Lower leg skin (tissue), 3 donors: ENCODE measurements around the gene RGS7.

Experiments
- POLR2A ChIP-seq, 2 donors: fragments of 450-650 bp; IDR thresholded peaks; one replicate each; pipeline ENCODE4 v1.6.1; 2016 to 2017; ENCODE audit warnings: antibody characterized with exemption in 2 of 2, mild to moderate bottlenecking in 1 of 2, moderate library complexity in 1 of 2
- TF ChIP-seq, protein P1 (sequence below), 3 donors: fragments of 450-650 bp; IDR thresholded peaks; one replicate each; pipeline ENCODE4 v1.5.1; 2016; ENCODE audit warnings: antibody characterized with exemption in 3 of 3, mild to moderate bottlenecking in 3 of 3, moderate library complexity in 2 of 3

DNA sequence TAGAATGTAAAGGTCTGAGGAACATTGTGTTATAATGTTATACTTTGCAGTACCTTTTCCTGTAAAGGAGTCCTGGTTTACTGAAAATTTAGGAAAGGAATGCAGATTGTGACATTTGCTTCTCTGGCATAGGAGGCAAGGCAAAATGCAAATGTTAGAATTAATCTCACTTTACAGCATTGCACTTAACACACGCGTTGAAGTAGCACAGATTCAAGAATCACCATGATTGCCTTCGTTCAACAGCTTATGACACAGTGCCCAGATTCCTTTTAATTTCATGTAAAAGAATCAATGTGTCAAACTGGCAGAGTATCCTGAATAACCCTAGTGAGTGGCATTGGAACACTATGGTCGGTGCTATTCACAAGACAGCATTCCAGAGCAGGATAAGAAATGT lies 47.4 kb downstream of the RGS7 start:
- TF ChIP-seq, protein P1, sequence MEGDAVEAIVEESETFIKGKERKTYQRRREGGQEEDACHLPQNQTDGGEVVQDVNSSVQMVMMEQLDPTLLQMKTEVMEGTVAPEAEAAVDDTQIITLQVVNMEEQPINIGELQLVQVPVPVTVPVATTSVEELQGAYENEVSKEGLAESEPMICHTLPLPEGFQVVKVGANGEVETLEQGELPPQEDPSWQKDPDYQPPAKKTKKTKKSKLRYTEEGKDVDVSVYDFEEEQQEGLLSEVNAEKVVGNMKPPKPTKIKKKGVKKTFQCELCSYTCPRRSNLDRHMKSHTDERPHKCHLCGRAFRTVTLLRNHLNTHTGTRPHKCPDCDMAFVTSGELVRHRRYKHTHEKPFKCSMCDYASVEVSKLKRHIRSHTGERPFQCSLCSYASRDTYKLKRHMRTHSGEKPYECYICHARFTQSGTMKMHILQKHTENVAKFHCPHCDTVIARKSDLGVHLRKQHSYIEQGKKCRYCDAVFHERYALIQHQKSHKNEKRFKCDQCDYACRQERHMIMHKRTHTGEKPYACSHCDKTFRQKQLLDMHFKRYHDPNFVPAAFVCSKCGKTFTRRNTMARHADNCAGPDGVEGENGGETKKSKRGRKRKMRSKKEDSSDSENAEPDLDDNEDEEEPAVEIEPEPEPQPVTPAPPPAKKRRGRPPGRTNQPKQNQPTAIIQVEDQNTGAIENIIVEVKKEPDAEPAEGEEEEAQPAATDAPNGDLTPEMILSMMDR (IDR thresholded peaks at IDR 0.05): no peak
- TF ChIP-seq POLR2A (IDR thresholded peaks at IDR 0.05): no peak
